Activated naive CD4-positive, alpha-beta T cell treated with anti-CD3 and anti-CD28 coated beads, Interleukin-2, amount 10 ng/mL, durations not matched to agents 7 days and 5 days (primary cell): ENCODE data around the gene SUOX.
"Not testable (repeated sequence)": the region's sequence is repeated elsewhere in the genome, so short reads cannot be mapped to it uniquely, and the experiment has no call there.

Experiments used
- CTCF ChIA-PET: fragments of 350-600 bp; sonication (Branson Sonifier 250); formaldehyde crosslinking; loops from one replicate; lab custom pipeline; 2021; ENCODE audit warnings: antibody characterized with exemption; lab: Charles Lee
- DNase-seq: peaks from one replicate; pipeline ENCODE4 v3.0.0-alpha.2; 2020
- H3K27ac Mint-ChIP-seq: one replicate; pipeline ENCODE4 v1.8.0; 2021; ENCODE audit warnings: mild to moderate bottlenecking, moderate library complexity, mixed read lengths
- H3K27me3 Mint-ChIP-seq: one replicate; pipeline ENCODE4 v1.8.0; 2021; ENCODE audit warnings: mild to moderate bottlenecking, mixed read lengths
- H3K36me3 Mint-ChIP-seq: one replicate; pipeline ENCODE4 v1.8.0; 2021; ENCODE audit warnings: mixed read lengths
- H3K4me1 Mint-ChIP-seq: one replicate; pipeline ENCODE4 v1.8.0; 2021; ENCODE audit warnings: mixed read lengths
- H3K4me3 Mint-ChIP-seq: one replicate; pipeline ENCODE4 v1.8.0; 2021; ENCODE audit warnings: mild to moderate bottlenecking, moderate library complexity, mixed read lengths
- H3K9me3 Mint-ChIP-seq: one replicate; pipeline ENCODE4 v1.8.0; 2021; ENCODE audit warnings: mixed read lengths

The SUOX gene

GRCh38 chr12:56040963-56041551 is 44.0 kb downstream of the SUOX start:
- CTCF ChIA-PET: interaction anchor here (1.0 to 2.1 kb wide), 10 partner anchors 12 to 302 kb away, joined by 3 to 43 read pairs (median 4); partner anchors contain the start of genes PA2G4, SMARCC2 and SUOX
- Mint-ChIP-seq H3K36me3 (peaks cover 47% of the 10 kb centered on the region), H3K9me3 (no peaks in the 10 kb centered on the region), H3K27ac (peak overlapping the region; percentile 91), H3K4me3 (peak overlapping the region; percentile 92), H3K4me1 (peaks cover 49% of the 10 kb centered on the region), H3K27me3 (peaks cover 3% of the 10 kb centered on the region)
- DNase-seq: peak; percentile 29

DNA sequence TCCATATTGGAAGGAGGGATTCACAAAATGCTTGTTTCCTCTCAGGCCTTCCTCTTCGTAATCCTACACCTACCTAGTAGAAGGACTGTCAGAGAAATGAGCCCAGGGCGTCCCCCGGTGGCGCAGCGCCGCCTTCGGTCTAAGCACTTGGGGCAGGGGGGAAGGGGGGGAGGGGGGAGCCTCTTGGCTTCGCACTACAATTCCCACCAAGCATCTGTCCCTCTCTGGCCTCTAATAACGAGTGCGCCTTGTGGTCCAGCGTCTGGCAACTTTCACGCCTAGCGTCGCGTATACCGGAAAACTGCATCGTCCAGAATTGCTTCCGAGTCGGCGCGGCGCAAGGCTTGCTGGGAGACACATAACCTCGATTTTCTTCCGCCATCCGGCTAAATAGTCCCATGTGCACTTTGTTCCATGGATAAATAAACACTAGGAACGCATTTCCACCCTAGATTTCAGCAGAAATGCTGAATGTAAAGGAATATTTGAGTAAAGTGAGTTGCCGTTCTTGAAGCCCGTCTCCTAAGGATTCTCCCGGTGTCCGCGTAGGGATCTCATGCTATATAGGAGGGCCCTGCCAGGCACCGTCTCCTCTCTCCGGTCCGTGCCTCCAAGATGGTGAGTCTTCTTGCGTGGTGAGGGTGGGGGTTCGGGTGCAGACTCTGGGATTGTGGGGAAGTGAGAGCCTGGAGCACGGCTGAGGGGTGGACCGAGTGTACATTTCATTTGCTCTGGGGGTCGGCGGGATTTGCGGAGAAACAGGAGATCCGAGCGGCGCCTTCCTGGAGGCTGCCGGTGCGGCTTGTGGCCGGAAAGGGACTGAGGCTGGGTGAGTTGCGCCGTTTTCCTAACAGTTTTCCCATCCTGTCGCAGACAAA is 44.7 kb downstream of the SUOX start, which contains the start of gene RPS26:
RPS26 (plus strand) TSS at position 367 of the 878 bp plus-strand sequence; CDS start at position 616, 249 bp downstream.
- Mint-ChIP-seq H3K9me3 (no peaks in the 10 kb centered on the region), H3K27me3 (peaks cover 3% of the 10 kb centered on the region), H3K4me3 (peak within 1 kb of the TSS; percentile 92), H3K27ac (peak within 1 kb of the TSS; percentile 91), H3K36me3 (peaks cover 44% of the 10 kb centered on the region), H3K4me1 (peaks cover 54% of the 10 kb centered on the region)
- CTCF ChIA-PET: interaction anchor here (1.1 to 2.1 kb wide), 8 partner anchors 12 to 303 kb away, joined by 3 to 43 read pairs (median 4); partner anchors contain the start of genes PA2G4 and SUOX
- peak; percentile 95 for DNase-seq

DNA sequence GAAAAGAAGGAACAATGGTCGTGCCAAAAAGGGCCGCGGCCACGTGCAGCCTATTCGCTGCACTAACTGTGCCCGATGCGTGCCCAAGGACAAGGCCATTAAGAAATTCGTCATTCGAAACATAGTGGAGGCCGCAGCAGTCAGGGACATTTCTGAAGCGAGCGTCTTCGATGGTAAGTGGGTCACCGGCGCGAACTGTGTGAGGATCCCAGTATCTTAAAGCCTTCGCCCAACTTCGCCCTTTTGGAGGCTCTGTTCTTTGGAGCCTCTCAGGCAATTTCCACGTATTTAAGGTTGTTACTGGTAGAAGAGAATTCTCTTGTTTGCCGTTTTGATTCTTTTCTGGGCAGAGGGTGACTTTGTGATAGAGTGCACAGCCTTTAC is 45.3 kb downstream of the SUOX start:
- DNase-seq: peak; percentile 30
- H3K27me3 Mint-ChIP-seq, CTCF ChIA-PET, H3K9me3 Mint-ChIP-seq: not testable (repeated sequence)
- peaks cover 56% of the 10 kb centered on the region for H3K4me1 Mint-ChIP-seq
- H3K4me3 Mint-ChIP-seq: peak overlapping the region; percentile 92
- H3K27ac Mint-ChIP-seq: peak overlapping the region; percentile 91
- peaks cover 44% of the 10 kb centered on the region for H3K36me3 Mint-ChIP-seq

- H3K4me1 Mint-ChIP-seq: peaks cover 53% of the 10 kb centered on the region
- DNase-seq: no peak
- H3K27me3 Mint-ChIP-seq: peaks cover 3% of the 10 kb centered on the region
- H3K36me3 Mint-ChIP-seq: peaks cover 42% of the 10 kb centered on the region
- CTCF ChIA-PET: no interaction called here
- H3K9me3 Mint-ChIP-seq: no peaks in the 10 kb centered on the region
- peak overlapping the region; percentile 92 for H3K4me3 Mint-ChIP-seq
- H3K27ac Mint-ChIP-seq: peak overlapping the region; percentile 91
These were observed 45.8 kb downstream of the SUOX start for GRCh38 chr12:56042843-56043242.

DNA sequence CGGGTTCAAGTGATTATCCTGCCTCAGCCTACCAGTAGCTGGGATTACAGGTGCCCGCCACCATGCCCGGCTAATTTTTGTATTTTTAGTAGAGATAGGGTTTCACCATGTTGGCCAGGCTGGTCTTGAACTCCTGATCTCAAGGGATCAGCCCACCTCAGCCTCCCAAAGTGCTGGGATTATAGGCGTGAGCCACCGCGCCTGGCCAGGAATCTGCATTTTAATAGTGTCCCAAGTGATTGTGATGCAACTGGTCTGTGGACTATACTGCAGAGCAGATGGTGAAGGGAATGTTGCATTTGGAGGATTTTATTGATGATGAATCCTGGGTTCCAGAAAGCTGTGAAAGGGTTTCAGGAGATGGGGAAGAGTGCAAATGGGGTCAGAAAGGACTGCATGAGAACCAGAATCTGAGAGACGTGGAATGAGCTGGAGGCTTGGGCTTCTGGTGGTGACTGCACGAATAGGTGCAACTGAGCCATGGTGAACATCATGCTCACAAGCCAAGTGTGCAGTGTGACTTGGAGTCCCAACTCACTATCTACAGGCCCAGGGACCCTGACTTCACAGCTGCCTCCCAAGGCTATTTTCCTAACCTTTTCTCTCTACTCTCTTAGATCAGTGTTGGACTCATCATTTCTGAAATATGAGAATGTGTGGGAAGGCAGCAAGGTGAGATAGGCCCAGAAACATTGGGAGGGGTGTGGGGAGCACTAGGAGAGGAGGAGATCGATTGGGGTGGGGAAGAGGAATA is 49.1 kb downstream of the SUOX start:
- H3K9me3 Mint-ChIP-seq: no peaks in the 10 kb centered on the region
- peaks cover 32% of the 10 kb centered on the region for H3K4me1 Mint-ChIP-seq
- no peak overlapping the region for H3K4me3 Mint-ChIP-seq
- no peak for DNase-seq
- peaks cover 32% of the 10 kb centered on the region for H3K36me3 Mint-ChIP-seq
- CTCF ChIA-PET: interaction anchor here (0.8 to 4.6 kb wide), 10 partner anchors 37 to 308 kb away, joined by 3 to 34 read pairs (median 4); partner anchors contain the start of genes ESYT1, PA2G4, RPL41 and SARNP
- peak overlapping the region; percentile 2 for H3K27ac Mint-ChIP-seq
- H3K27me3 Mint-ChIP-seq: peaks cover 3% of the 10 kb centered on the region

GRCh38 chr12:56053407-56053893 is 56.4 kb downstream of the SUOX start:
- Mint-ChIP-seq H3K4me3 (no peak overlapping the region), H3K36me3 (no peaks in the 10 kb centered on the region), H3K27me3 (peaks cover 10% of the 10 kb centered on the region), H3K27ac (no peak overlapping the region), H3K4me1 (peaks cover 11% of the 10 kb centered on the region), H3K9me3 (peaks cover 5% of the 10 kb centered on the region)
- CTCF ChIA-PET: interaction anchor here (0.9 to 1.5 kb wide), 2 partner anchors 17 to 58 kb away, joined by 3 to 7 read pairs; no protein-coding TSS in a partner anchor
- DNase-seq: no peak
